RCC 7860 (cell line): ENCODE results near the gene PACRG.

ENCODE experiments used
- DNase-seq: peaks from one replicate; pipeline ENCODE4 v3.0.0-alpha.2; 2015; ENCODE audit warnings: low spot score
- FAIRE-seq: peaks from 2 replicates; lab custom pipeline; 2012; peaks lifted over from hg19 to GRCh38; lab: Jason Lieb, UNC

The PACRG gene

DNA sequence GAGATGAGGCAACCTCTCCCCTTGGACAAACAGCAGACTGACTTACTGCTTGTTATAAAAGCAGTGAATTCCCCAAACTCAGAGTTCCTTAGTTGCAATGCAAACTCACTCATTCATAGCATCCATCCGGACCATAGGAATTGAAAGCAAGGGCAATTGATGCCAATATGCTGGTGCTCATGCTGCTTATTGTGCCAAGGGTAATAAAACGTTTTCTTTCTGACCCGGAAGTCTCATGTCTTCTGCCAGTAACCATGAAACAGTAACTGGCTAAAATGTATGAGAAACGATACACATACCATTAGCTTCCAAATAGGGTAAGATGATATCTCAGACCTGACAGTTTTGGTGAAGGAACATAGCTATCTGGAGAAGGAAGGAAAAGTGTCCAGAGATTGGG is 18.3 kb upstream of the PACRG start:
- DNase-seq (no peak), FAIRE-seq (no peak)

DNA sequence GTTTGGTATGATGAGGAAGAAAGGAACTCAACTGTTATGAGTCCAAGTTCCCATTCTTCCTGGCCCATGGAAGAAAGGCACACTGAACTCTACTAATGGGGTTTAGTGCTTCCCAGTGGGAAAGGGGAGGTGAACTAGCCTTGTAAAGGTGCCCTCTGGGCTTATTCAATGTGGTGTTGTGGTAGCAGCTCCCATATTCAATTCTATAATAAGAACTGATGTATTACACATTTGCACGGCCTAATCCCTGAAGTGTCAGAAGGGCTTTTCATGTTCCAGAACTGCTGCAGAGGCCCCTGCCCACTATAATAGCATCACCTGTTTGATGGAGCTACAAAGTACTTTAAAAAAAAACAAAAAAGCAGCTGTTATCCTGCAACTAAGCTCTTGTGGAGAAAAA is 17.4 kb upstream of the PACRG start:
- FAIRE-seq: no peak
- DNase-seq: no peak

DNA sequence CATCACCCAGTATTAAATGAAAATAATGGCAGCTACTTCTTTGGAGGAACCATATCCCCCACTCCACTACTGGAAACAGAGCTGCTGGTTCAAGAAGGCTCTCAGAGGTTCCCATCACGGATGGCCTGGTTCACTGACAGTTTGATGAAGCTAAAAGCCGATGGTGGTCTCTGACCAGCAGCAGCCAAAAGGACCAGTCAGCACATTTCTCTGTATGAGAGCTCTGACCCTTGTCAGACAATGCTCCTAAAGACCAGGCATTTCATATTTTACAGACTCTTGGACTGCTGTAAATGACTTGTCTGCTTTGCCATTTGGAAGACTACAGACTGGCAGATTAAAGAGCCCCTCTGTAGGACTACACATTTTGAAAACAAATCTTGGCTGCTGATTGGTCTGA is 16.8 kb upstream of the PACRG start:
- DNase-seq (no peak), FAIRE-seq (no peak)

DNA sequence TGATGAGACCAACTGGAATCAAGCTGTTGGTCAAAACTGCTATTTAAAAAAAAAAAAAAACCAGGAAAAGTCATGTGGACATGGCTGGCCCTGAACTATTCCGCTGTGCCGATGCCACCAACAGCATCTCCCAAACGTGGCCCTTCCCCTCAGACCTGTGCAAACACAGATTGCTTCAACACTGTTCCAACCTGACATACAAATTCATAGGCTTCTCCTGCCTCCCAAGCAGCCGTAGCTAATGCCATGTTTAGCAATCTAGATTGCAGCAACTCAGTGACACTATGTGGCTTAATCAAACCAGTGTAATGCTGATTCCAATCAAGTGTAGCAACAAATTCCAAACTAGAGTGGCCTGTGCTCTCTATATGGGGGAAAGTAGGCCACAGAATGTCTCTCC is 16.4 kb upstream of the PACRG start:
- DNase-seq (no peak), FAIRE-seq (no peak)

DNA sequence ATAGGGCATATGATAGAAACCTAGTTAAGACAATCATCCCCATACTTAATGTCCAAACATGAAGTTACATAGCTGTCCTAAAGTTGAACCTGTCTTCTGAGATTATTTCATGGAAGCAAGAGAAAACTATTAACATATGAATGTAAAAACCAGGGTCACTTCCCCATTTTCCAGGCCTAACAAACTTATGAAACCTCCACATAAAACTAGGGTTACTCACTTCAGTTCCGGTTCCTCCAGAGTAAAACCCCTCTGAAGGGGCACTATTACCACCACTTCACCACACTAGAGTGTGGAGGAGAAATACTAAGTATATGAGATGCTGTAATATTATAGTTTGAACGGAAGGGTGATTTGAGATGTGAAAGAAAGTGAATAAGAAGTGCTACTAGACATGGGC is 15.1 kb upstream of the PACRG start:
- FAIRE-seq (no peak), DNase-seq (no peak)

DNA sequence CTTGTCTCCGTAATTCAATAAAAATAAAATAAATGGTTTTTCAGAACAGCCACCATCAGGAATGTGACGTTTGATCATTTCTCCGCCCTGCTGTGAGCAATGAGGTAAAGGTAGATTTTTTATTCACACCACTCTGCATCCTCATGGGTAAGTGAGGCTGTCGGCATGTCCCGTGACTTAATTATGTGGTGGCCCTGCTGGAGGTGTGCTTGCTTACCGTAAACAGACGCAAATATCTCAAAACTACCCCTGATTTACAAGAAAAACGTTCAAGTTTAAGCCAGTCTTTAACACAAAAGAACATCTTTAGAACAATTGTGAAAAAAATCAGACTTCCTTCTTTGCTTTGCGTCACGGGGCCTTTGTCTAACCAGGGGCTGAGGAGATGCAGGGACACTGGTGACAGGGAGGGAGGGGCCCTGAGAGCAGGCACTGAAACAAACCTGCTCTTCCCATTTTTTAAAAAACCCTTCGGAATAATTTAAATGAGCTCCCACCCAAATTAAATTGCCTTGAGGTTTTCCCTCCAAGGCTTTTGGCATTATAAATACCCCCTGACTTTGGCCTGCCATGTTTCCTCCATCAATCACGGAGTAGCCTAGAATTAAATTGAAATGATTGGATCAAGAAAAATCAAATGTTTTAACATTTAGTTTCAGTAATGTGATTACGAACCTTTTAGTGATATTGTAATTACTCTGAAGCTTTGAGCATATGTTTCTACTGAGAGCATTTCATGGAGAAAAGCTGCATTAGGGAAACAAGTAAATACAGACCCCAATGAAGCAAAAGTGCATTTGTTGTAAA is 13.6 kb upstream of the PACRG start:
- no peak for FAIRE-seq
- no peak for DNase-seq

DNA sequence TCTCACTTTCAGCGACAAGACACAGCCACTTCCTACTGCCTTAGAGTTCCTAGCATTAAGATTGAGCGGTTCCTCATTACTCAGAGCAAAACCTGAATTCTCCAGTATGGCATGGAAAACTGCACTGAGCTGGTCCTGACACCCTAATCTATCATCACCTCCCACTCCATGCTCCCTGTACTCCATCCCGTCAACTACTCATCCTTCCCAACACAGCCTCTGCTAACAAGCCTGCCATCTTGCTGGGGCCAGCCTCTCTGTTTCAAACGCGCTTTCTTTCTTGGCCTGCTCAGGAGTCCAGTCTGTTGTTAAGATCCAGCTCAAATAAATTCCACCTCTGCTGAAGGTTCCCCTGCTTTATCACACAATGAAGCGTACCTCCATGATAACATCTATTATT is 12.2 kb upstream of the PACRG start:
- no peak for FAIRE-seq

DNA sequence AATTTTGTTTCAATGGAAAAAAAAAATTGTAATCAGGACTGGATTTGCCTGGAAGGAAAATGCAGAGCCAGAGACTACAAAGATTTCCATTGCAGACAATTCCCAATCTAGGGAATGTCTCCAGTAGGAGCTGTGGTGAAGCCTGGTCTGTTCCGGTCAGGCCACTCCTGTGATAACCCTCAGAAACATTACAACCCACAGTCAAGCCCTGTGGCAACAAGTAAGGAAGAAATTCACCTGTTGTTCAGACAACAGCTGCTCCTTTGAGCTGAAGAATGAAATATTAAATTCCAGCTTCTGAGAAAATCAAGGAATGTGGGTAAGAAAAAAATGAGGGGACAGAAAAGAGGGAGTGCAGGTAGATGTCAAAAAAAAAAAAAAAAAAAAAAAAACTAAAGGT is 8.2 kb upstream of the PACRG start:
- FAIRE-seq: no peak
- no peak for DNase-seq

More for the DNA sequence above, 12.2 kb upstream of the PACRG start:
- DNase-seq: no peak

DNA sequence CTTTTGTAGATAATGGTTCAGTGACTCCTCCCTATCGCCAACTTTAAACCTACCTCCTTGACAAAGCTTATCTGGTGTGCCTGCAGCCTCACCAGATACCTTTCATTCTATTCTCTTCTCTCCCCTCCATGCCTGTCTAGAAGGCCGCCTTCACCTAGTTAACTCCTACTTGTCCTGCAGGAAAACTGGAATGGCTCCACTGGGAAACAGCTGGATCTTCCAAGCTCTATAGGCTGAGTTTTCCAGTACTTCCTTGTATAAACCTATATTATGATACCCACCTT is 6.4 kb upstream of the PACRG start:
- no peak for DNase-seq
- FAIRE-seq: no peak

DNA sequence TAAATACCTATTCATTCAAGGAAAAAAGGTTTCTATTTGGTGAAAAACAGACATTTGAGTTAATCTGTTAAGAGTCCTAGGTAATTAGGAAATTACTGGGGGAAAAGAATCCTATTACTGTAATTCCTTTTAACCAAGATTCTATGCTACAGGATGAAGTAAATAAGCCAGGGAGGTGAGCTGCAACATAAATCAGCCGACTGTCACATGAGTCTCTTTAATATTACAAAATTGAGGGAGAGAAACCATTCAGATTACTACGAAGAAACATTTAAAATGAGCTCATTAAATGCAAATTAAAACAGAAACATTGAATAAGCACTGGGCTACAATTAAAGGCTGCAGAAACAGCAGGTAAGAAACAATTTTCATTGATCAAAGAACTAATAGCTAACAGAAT is 5.5 kb upstream of the PACRG start:
- DNase-seq: no peak
- FAIRE-seq: no peak

DNA sequence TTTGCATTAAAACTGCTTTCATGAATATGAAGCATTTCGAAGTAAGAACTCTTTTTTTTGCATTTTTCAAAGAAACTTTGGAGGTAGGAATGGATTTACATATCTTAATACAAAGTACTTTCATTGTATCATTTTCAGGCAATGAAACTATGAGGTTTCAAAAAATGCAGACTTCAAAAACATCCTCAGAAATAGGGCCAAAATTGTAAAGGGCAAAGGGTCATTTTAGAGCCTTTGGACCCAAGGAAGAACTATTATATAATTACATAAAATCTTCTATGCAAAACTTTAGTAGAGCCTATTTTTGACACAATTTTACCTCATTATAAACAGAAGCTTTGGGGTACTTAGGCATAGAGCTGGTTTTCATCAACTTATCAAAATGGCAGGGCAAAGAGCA is 5.1 kb upstream of the PACRG start:
- FAIRE-seq: no peak
- DNase-seq: no peak

DNA sequence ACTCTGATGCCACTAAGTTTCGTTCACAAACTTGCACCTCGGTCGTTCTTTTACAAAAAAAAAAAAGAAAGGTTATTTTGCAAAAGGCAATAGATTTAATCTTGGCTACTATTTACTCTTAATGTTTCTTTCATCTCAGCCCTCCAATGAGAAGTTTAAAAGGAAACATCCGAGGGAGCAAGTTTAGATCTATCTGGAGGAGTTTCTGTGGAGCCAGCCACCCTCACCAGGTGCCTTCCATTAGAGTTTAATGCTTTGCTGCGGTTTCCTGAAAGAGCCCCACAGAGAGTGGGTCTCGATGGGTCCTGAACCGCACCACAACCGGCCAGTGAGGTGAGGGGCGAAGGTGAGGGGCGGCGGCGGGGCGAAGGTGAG is 840 bp upstream of the PACRG start:
- FAIRE-seq: no peak
- no peak for DNase-seq

DNA sequence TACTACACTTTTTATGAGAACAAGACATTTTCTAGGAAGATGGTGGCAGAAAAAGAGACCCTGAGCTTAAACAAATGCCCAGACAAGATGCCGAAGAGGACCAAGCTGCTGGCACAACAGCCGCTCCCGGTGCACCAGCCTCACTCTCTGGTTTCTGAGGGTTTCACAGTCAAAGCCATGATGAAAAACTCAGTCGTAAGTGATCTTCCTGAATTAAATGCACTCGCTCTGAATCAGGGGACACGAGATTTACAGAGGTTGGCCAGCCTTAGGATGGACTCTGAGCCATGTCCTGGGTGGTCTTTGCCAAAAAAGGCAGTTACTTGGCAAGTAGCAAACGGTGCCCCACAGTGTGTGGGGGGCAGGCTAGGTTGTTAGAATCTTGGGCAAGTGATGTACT is 423 bp downstream of the PACRG start:
- no peak for DNase-seq
- FAIRE-seq: no peak

DNA sequence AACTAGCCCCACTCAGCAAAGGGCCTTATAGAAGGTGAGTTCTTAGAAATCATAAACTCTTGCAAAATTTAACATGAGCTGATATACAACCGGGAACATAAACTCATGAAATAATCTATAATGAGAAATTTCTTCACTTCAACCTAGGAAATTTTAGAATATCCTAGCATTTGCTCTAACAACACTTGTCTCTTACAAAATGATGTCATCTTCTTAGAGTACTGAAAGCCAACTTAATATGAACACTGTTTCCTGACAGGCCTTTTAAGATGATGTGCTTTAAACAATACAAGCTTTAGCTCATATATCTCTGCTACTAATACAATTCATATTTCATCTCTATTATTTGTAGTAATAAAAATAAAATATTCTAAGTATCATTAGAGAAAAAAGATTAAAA is 932 bp downstream of the PACRG start:
- DNase-seq (no peak), FAIRE-seq (no peak)

DNA sequence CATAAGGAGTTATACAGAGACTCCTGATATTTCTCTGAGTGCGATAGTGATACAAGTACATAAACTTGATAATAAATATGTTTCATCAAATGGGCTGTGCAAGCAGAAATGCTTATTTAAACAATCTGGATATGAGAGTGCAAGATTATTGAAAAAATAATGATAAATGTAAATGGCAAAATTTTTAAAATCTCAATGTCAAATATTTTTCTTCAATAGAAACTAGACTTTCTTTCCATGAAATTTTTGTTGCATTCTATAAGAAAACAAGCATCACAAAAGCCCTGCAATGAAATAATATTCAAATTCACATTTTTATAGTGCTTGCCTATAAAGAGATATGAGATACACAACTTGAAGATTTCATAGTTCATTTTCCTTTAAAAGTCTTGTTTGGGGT is 2.7 kb downstream of the PACRG start:
- FAIRE-seq: no peak
- no peak for DNase-seq

DNA sequence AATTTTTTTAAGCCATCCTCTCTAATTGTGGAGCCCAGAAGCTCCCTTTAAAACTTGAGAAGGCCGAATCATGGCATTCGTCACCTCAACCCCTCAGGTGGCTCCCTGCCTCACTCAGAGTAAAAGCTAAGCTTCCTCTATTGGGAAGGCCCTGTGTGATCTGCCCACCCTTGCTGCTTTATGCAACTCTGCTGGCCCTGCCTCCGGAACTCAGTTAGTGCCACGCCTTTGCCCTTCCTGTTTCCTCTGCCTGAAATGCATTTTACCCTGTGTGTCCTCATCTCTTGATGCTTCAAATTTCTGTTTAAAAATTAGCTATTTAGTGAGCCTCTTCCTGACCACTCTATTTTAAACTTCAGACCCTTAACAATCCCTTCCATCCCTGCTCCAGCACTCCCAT is 5.7 kb downstream of the PACRG start:
- no peak for FAIRE-seq
- no peak for DNase-seq

DNA sequence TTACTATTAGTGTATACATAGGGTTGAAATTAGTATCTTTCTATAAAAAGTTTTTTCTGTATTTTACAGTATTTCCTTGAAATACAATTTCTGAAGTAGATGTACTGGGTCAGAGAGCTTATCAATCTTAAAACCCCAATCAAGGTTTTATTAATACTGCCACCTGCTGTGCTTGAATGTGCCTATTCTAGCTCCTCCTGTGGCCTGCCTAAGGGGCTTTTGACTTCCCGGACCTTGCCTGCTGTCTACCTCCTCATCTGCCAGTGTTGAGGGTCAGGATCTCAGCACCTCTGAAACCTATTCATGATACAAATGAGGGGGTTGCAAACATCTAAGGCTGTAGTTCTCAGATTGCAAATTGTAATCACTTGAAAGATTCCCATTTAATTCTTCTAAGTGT is 9.2 kb downstream of the PACRG start:
- no peak for DNase-seq
- no peak for FAIRE-seq

DNA sequence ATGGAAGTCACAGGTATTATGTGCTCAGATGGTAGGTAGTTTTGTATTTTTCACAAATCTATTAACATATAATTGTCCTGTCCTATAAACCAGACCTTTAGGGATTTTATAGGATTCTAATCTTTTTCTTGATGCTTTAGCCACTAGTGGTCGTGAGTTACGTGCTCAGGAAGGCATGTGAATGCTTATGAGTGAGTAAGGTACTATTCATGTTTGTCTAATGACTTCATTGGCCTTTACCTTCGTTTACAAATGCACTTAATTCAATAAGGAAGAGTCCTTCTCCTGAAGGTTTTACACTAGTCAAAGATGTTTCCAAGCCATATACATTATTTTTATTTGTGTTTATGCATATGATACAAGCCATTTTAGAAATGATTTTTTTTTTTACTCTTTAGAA is 23.0 kb downstream of the PACRG start:
- DNase-seq (peak; percentile 42), FAIRE-seq (no peak)

DNA sequence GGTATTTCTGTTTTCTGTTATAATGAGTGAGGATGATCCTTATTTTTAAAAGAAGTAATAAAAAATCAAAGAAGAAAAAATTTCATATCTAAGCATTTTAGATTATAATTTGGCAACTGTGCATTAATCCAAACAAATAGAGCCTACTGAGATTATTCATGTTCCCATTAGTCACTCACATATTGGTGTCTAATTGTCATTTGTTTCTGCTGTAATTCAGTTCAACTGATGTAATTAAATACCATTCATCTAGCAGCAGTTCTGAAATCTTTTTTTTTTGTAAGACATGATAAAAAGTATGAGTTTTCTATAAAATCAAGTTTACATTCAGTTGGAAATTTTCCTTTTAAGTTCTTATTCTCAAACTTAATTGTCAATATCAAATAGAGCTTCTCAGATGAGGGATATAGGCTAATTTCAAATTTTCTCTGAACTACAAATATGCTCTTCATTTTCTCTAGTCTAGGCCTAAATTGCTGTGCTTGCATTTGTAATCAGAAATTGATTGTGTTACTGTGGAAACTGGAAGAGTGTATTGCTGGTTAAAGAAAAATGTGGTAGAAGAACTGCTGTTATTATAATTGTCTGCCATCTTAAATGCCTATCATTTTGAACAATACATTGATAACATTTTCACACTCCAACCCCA is 23.6 kb downstream of the PACRG start:
- FAIRE-seq: no peak
- no peak for DNase-seq

DNA sequence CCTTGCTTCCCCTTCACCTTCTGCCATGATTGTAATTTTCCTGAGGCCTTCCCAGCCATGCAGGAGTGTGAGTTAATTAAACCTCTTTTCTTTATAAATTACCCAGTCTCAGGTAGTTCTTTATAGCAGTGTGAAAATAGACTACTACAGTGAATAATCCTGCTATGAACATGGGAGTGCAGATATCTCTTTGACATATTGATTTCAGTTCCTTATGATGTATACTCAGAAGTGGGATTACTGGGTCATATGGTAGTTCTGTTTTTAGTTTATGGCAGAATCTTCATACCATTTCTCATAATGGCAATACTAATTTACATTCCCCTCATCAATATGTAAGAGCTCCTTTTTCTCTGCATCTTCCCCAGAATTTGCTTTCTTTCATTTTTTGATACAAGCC is 26.0 kb downstream of the PACRG start:
- FAIRE-seq: no peak
- no peak for DNase-seq

DNA sequence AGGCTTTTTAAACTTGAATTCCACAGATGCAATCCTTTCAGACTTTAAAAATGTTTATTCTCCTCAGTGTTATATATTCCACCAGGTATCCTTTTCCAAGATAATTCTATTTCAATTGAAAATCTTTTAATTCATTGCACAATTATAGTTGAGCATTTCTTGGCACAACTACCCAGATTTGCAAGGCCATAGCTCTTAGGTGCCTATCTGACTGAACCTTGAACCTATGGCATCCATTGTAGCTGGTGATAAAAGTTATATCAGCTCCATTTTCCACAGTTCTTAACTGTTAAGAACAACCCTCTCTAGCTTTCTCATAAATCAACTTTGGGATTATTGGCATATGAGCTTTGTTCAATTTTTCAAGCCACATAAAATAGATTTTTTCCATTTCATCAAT is 42.4 kb downstream of the PACRG start:
- DNase-seq (no peak), FAIRE-seq (no peak)

DNA sequence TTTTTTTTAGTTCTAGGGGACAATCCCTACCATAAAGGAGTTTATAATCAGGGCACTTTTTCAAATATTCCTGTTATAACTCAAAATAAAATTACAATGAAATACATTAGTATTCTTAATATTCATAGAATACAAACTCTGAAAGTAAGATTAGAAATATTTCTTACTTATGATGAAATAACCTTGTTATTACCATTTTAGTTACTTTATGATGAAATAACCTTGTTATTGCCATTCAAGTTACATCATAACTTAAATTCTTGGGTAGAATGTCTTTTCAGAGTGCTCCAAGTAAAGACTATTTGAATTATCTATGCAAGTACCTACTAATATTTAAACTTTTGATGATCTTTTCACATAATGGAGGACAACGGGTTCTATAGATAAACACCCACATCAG is 43.2 kb downstream of the PACRG start:
- DNase-seq: no peak
- no peak for FAIRE-seq

DNA sequence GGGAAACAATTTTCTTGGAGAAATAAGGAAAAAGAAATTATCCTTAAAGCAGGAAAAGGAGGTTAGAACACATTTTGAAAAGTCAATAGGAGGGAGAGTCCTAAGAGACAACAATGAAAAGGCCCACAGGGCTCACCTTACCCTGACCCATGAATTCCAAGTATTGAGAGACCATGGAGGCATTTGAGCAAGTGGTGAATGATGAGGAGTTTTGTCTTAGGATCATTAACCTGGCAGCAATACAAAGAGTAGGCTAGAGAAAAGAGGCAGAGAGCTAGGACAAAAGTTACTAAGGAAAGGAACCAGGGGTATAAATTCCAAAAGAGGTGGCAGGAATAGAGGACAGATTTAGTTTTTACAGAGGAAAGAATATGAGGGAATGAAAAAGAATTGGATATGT is 44.7 kb downstream of the PACRG start:
- FAIRE-seq (no peak), DNase-seq (no peak)
